IMR-90 (cell line): ENCODE results near the gene SULT1A3. TPM values are rescaled to one million over a fixed set of nuclear protein-coding genes. Genes with fewer than 3 reads are reported as not detected.
"Not testable (repeated sequence)": the region's sequence is repeated elsewhere in the genome, so short reads cannot be mapped to it uniquely, and the experiment has no call there.

ENCODE experiments used
- ATAC-seq: fragments of 200-7000 bp; cut with Tn5 transposase; 2 replicates; pipeline ENCODE4 v1.9.1; 2020; ENCODE audit warnings: low read depth, mild to moderate bottlenecking, moderate library complexity
- BruUV-seq: library from RNA; stranded (reverse); fragments of 400-500 nt; replicated peaks from 2 replicates; lab custom pipeline; 2021; lab: Mats Ljungman, UMichigan
- CTCF ChIA-PET: fragments of 300-600 bp; formaldehyde crosslinking; extraction: SDS; loops from one replicate; lab custom pipeline; 2021; ENCODE audit warnings: antibody characterized with exemption; lab: Yijun Ruan, JAX
- POLR2A ChIA-PET: fragments of 300-600 bp; sonication (Branson Sonifier 250); formaldehyde crosslinking; loops from one replicate; lab custom pipeline; 2022; ENCODE audit warnings: antibody characterized with exemption; ENCODE audit not compliant: unreplicated experiment; lab: Charles Lee
- DNase-seq: peaks from one replicate; pipeline ENCODE4 v3.0.0; 2013
- H2AFZ ChIP-seq: replicated peaks from 2 replicates; pipeline ENCODE3; 2013; ENCODE audit warnings: low read length, mild to moderate bottlenecking; ENCODE audit not compliant: poor library complexity
- H2AK5ac ChIP-seq: 2 replicates; pipeline ENCODE4 v1.6.1; 2013; ENCODE audit warnings: low read depth, low read length, inconsistent platforms
- H2AK9ac ChIP-seq: replicated peaks from 2 replicates; pipeline ENCODE3; 2013; ENCODE audit warnings: mild to moderate bottlenecking, low read depth, low read length, moderate library complexity; ENCODE audit not compliant: poor library complexity
- H2BK120ac ChIP-seq: 2 replicates; pipeline ENCODE4 v1.6.1; 2013; ENCODE audit warnings: low read depth, low read length, inconsistent platforms
- H2BK15ac ChIP-seq: 3 replicates; pipeline ENCODE4 v1.6.1; 2013; ENCODE audit warnings: low read depth, low read length, inconsistent platforms
- H2BK20ac ChIP-seq: 2 replicates; pipeline ENCODE4 v1.6.1; 2013; ENCODE audit warnings: low read depth, mild to moderate bottlenecking, inconsistent platforms, low read length, moderate library complexity
- H2BK5ac ChIP-seq: 2 replicates; pipeline ENCODE4 v1.6.1; 2013; ENCODE audit warnings: mild to moderate bottlenecking, low read depth, low read length, inconsistent platforms; ENCODE audit not compliant: poor library complexity, severe bottlenecking
- H3K14ac ChIP-seq: replicated peaks from 2 replicates; pipeline ENCODE4 v1.6.1; 2013; ENCODE audit warnings: low read depth, low read length, inconsistent platforms
- H3K18ac ChIP-seq: 2 replicates; pipeline ENCODE4 v1.6.1; 2013; ENCODE audit warnings: low read depth, low read length, control low read depth
- H3K23ac ChIP-seq: 2 replicates; pipeline ENCODE4 v1.6.1; 2013; ENCODE audit warnings: low read depth, low read length, inconsistent platforms
- H3K27ac ChIP-seq: 2 replicates; pipeline ENCODE4 v1.5.1; 2013; ENCODE audit warnings: mild to moderate bottlenecking, control low read depth, low read length; ENCODE audit not compliant: insufficient read depth
- H3K27me3 ChIP-seq: 2 replicates; pipeline ENCODE4 v1.6.1; 2013; ENCODE audit warnings: low read length; ENCODE audit not compliant: control insufficient read depth, insufficient read depth
- H3K36me3 ChIP-seq: 2 replicates; pipeline ENCODE4 v1.6.1; 2013; ENCODE audit warnings: low read length, mixed read lengths; ENCODE audit not compliant: control insufficient read depth, insufficient read depth
- H3K4ac ChIP-seq: 2 replicates; pipeline ENCODE4 v1.6.1; 2013; ENCODE audit warnings: low read depth, low read length, inconsistent platforms
- H3K4me1 ChIP-seq: 2 replicates; pipeline ENCODE4 v1.6.1; 2013; ENCODE audit warnings: low read length, mixed read lengths; ENCODE audit not compliant: control insufficient read depth, insufficient read depth
- H3K4me2 ChIP-seq: 2 replicates; pipeline ENCODE4 v1.6.1; 2013; ENCODE audit warnings: low read depth, mild to moderate bottlenecking, control low read depth, low read length, moderate library complexity
- H3K4me3 ChIP-seq: 2 replicates; pipeline ENCODE4 v1.5.1; 2013; ENCODE audit warnings: low read depth, mild to moderate bottlenecking, control low read depth, low read length, moderate library complexity; ENCODE audit not compliant: insufficient read depth
- H3K56ac ChIP-seq: 2 replicates; pipeline ENCODE4 v1.6.1; 2013; ENCODE audit warnings: low read length, inconsistent platforms; ENCODE audit not compliant: insufficient read depth; ENCODE audit errors: extremely low read depth
- H3K79me1 ChIP-seq, 2 experiments: 2 replicates each; pipeline ENCODE4 v1.6.1; 2013; ENCODE audit warnings: low read length in 2 of 2, inconsistent platforms in 1 of 2, low read depth in 1 of 2
- H3K9ac ChIP-seq: 2 replicates; pipeline ENCODE4 v1.6.1; 2013; ENCODE audit warnings: low read depth, low read length, control low read depth
- H3K9me1 ChIP-seq: 2 replicates; pipeline ENCODE4 v1.6.1; 2013; ENCODE audit warnings: low read length, inconsistent platforms; ENCODE audit not compliant: insufficient read depth
- H3K9me3 ChIP-seq: 2 replicates; pipeline ENCODE4 v1.6.1; 2013; ENCODE audit warnings: low read length; ENCODE audit not compliant: control insufficient read depth, insufficient read depth
- H4K20me1 ChIP-seq: 2 replicates; pipeline ENCODE4 v1.6.1; 2013; ENCODE audit warnings: low read length, inconsistent platforms; ENCODE audit not compliant: insufficient read depth
- H4K5ac ChIP-seq: 2 replicates; pipeline ENCODE4 v1.6.1; 2013; ENCODE audit warnings: mild to moderate bottlenecking, low read depth, low read length, control low read depth
- H4K8ac ChIP-seq, 2 experiments: 2 replicates each; pipeline ENCODE4 v1.6.1; 2013; ENCODE audit warnings: low read depth in 2 of 2, low read length in 2 of 2, control low read depth in 1 of 2, inconsistent platforms in 1 of 2
- H4K91ac ChIP-seq: 2 replicates; pipeline ENCODE4 v1.6.1; 2013; ENCODE audit warnings: low read depth, low read length, inconsistent platforms; ENCODE audit not compliant: insufficient read depth
- WGBS, 2 experiments: methylation state at CpG; one replicate each; pipeline versions ENCODE4 v1.1.5 to v1.1.7; 2013; ENCODE audit warnings: missing lambda C conversion rate in 2 of 2; ENCODE audit not compliant: insufficient read length in 1 of 2; ENCODE audit errors: extremely low coverage in 2 of 2; 5-methylcytosine and 5-hydroxymethylcytosine counted together
- dilution Hi-C: fragments of 300-500 bp; cut with HindIII; formaldehyde crosslinking; loops from one replicate; pipeline ENCODE4 v1.14.3; 2018; ENCODE audit warnings: low sequenced_read_pairs; ENCODE audit not compliant: unreplicated experiment
- in situ Hi-C: fragments of 300-500 bp; cut with MboI; formaldehyde crosslinking; loops from 3 replicates; pipeline ENCODE4 v1.14.3; 2019; ENCODE audit warnings: low sequenced_read_pairs, inconsistent platforms, mixed read lengths
- intact Hi-C: fragments of 100-400 bp; cut with micrococcal nuclease; formaldehyde crosslinking; loops from 2 replicates; pipeline ENCODE4 v1.10.0; 2022
- polyA plus RNA-seq, 3 experiments: library from polyadenylated mRNA; depleted of rRNA; stranded (reverse); fragments of >200 nt; gene quantifications; 2 replicates each; pipeline ENCODE4 v1.2.3, GENCODE V29; 2012; ENCODE audit warnings: low replicate concordance in 1 of 3
- total RNA-seq: library from RNA; depleted of rRNA; stranded (reverse); fragments of >200 nt; gene quantifications from 2 replicates; pipeline ENCODE4 v1.2.3, GENCODE V29; 2012

The SULT1A3 gene
- total and polyA plus RNA-seq, 2 of the 4 experiments (the other 2 are of a cell fraction): 0.18 to 17.2 TPM

DNA sequence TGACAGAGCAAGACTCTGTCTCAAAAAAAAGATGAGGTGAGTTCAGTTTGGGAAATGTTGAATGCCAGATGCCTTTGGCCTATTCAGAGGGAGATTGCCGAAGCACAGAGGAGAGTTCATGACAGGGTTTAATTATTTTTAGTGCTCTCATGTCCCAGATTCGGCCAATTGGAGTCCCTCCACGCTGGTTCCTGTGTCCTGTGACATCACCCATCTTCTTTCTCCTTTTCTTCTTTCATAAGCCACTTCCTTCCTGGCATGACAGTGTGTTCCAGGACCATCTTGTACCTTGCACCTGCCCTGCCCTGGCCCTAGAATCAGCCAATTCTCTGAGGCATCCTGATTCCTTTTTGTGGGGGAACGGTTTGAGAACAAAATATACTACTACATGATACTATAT is 12.4 kb downstream of the SULT1A3 start:
- H2AK9ac ChIP-seq, H4K20me1 ChIP-seq, H3K14ac ChIP-seq, H3K9me3 ChIP-seq, H3K23ac ChIP-seq, H4K5ac ChIP-seq, H3K4me3 ChIP-seq, POLR2A ChIA-PET, H3K56ac ChIP-seq, H2BK15ac ChIP-seq, H3K4me2 ChIP-seq, H3K4ac ChIP-seq, in situ Hi-C loops, H2BK20ac ChIP-seq, H3K36me3 ChIP-seq, H3K18ac ChIP-seq, H2BK5ac ChIP-seq, dilution Hi-C loops, BruUV-seq, H2BK120ac ChIP-seq, ATAC-seq, H3K27me3 ChIP-seq, intact Hi-C loops, H3K4me1 ChIP-seq, H3K9me1 ChIP-seq, H3K9ac ChIP-seq, H4K91ac ChIP-seq, H2AK5ac ChIP-seq, H3K79me1 ChIP-seq, CTCF ChIA-PET, H2AFZ ChIP-seq, DNase-seq, H3K27ac ChIP-seq, H4K8ac ChIP-seq: not testable (repeated sequence)
- WGBS, 2 experiments: no CpG with 5 or more reads among the region's 4 CpGs

DNA sequence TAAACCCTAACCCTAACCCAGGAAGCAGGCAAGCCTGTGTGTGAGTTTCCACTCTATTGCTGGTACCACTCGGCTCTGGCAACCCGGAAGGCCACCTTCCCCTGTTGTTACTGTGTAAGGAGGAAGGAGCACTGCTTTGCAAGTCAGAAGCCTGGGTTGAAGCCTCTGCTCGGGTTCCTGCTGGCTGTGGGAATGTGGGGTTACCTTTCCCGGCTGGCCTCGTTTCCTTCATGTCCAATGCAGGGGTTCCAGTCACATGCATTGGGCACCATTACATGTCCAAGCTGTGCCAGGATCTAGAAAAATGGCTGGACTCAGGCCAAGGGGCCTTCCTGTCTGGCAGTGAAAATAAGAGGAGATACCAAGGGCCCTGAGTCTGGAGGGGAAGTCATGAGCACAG is 18.0 kb downstream of the SULT1A3 start:
- H3K36me3 ChIP-seq, H3K4ac ChIP-seq, H3K4me2 ChIP-seq, DNase-seq, BruUV-seq, H2AK9ac ChIP-seq, H3K56ac ChIP-seq, H4K91ac ChIP-seq, H3K4me3 ChIP-seq, H2AK5ac ChIP-seq, H4K8ac ChIP-seq, H2BK20ac ChIP-seq, H2BK120ac ChIP-seq, ATAC-seq, H3K9me1 ChIP-seq, in situ Hi-C loops, H3K79me1 ChIP-seq, H3K27ac ChIP-seq, H2BK15ac ChIP-seq, CTCF ChIA-PET, dilution Hi-C loops, H3K14ac ChIP-seq, H3K18ac ChIP-seq, intact Hi-C loops, H4K20me1 ChIP-seq, H2BK5ac ChIP-seq, H3K9me3 ChIP-seq, POLR2A ChIA-PET, H4K5ac ChIP-seq, H3K23ac ChIP-seq, H2AFZ ChIP-seq, H3K27me3 ChIP-seq, H3K4me1 ChIP-seq, H3K9ac ChIP-seq: not testable (repeated sequence)
- WGBS, 2 experiments: no CpG with 5 or more reads among the region's 5 CpGs
